ENCODE data around the gene SLC7A5.
"Not testable (repeated sequence)": the region's sequence is repeated elsewhere in the genome, so short reads cannot be mapped to it uniquely, and the experiment has no call there.

SLC7A5 gene

GRCh38 chr16:87888346-87888745 lies 19.0 kb upstream of the SLC7A5 start:
- in situ Hi-C loops (cut with MboI; ENCODE audit: low sequenced_read_pairs) = not testable (repeated sequence)

GRCh38 chr16:87887931-87888330 lies 18.6 kb upstream of the SLC7A5 start:
- in situ Hi-C loops (cut with MboI; ENCODE audit: low sequenced_read_pairs) = not testable (repeated sequence)

GRCh38 chr16:87885371-87885967 lies 16.2 kb upstream of the SLC7A5 start:
- in situ Hi-C loops (cut with MboI; ENCODE audit: low sequenced_read_pairs) = not testable (repeated sequence)

GRCh38 chr16:87882436-87883019 lies 13.2 kb upstream of the SLC7A5 start:
- in situ Hi-C loops (cut with MboI; ENCODE audit: low sequenced_read_pairs) = no loop called here

GRCh38 chr16:87881324-87882200 lies 12.3 kb upstream of the SLC7A5 start:
- in situ Hi-C loops (cut with MboI; ENCODE audit: low sequenced_read_pairs) = no loop called here

GRCh38 chr16:87880117-87880696 lies 10.9 kb upstream of the SLC7A5 start:
- in situ Hi-C loops (cut with MboI; ENCODE audit: low sequenced_read_pairs) = no loop called here

- in situ Hi-C loops (cut with MboI; ENCODE audit: low sequenced_read_pairs) = not testable (repeated sequence)
Measured at GRCh38 chr16:87879411-87880013, 10.2 kb upstream of the SLC7A5 start.

- in situ Hi-C loops (cut with MboI; ENCODE audit: low sequenced_read_pairs) = no loop called here
Measured at GRCh38 chr16:87878704-87879103, 9.4 kb upstream of the SLC7A5 start.

- in situ Hi-C loops (cut with MboI; ENCODE audit: low sequenced_read_pairs) = no loop called here
Measured at GRCh38 chr16:87877942-87878507, 8.7 kb upstream of the SLC7A5 start.

- in situ Hi-C loops (cut with MboI; ENCODE audit: low sequenced_read_pairs) = no loop called here
Measured at GRCh38 chr16:87874639-87875427, 5.5 kb upstream of the SLC7A5 start.

GRCh38 chr16:87870418-87871291 lies 1.3 kb upstream of the SLC7A5 start:
- in situ Hi-C loops (cut with MboI; ENCODE audit: low sequenced_read_pairs) = not testable (repeated sequence)

- in situ Hi-C loops (cut with MboI; ENCODE audit: low sequenced_read_pairs) = not testable (repeated sequence)
Measured at GRCh38 chr16:87869879-87870417, 641 bp upstream of the SLC7A5 start.

GRCh38 chr16:87868254-87869029 lies 865 bp downstream of the SLC7A5 start:
- in situ Hi-C loops (cut with MboI; ENCODE audit: low sequenced_read_pairs) = not testable (repeated sequence)

GRCh38 chr16:87865902-87866555 lies 3.3 kb downstream of the SLC7A5 start:
- in situ Hi-C loops (cut with MboI; ENCODE audit: low sequenced_read_pairs) = not testable (repeated sequence)

- in situ Hi-C loops (cut with MboI; ENCODE audit: low sequenced_read_pairs) = no loop called here
Measured at GRCh38 chr16:87864331-87864989, 4.8 kb downstream of the SLC7A5 start.

GRCh38 chr16:87863327-87863635 lies 6.0 kb downstream of the SLC7A5 start:
- in situ Hi-C loops (cut with MboI; ENCODE audit: low sequenced_read_pairs) = not testable (repeated sequence)

Measured in HL-60/S4 treated with retinoic acid at 250 ng/mL for 4 days and 3 days (cell line).